LNCaP clone FGC (cell line): ENCODE data around the gene ITPR2.

ENCODE experiments used
- DNase-seq: peaks from one replicate; pipeline ENCODE4 v3.0.0-alpha.2; 2011; ENCODE audit warnings: low read depth
- H3K4me3 ChIP-seq: 2 replicates; pipeline ENCODE4 v1.5.1; 2011; ENCODE audit warnings: mild to moderate bottlenecking, low read depth, low read length, control low read depth
- CTCF ChIP-seq: IDR thresholded peaks from 2 replicates; pipeline ENCODE4 v1.5.1; 2012; ENCODE audit warnings: mild to moderate bottlenecking; ENCODE audit not compliant: control insufficient read depth, insufficient read depth; ENCODE audit errors: extremely low read depth

ITPR2 gene

DNA sequence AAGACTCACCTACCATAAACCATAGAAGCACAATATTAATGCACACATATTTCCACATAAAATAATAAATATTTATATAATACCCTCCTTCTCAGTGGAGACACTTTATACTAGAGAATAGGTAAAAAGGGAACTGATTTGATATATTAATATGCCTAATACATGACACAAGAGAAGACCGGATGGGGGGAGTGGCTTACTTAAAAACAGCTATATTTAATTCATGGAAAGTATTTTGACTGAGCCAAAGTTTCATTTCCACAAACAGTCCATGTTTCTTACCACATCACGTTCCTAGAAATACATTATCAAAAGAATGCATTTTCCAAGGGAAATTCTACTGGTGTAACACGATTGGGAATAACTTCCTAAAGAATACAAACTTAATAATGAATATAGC lies 63.4 kb downstream of the ITPR2 start:
- DNase-seq, result no peak
- TF ChIP-seq CTCF, result no peak
- H3K4me3 ChIP-seq, result no peak overlapping the region

DNA sequence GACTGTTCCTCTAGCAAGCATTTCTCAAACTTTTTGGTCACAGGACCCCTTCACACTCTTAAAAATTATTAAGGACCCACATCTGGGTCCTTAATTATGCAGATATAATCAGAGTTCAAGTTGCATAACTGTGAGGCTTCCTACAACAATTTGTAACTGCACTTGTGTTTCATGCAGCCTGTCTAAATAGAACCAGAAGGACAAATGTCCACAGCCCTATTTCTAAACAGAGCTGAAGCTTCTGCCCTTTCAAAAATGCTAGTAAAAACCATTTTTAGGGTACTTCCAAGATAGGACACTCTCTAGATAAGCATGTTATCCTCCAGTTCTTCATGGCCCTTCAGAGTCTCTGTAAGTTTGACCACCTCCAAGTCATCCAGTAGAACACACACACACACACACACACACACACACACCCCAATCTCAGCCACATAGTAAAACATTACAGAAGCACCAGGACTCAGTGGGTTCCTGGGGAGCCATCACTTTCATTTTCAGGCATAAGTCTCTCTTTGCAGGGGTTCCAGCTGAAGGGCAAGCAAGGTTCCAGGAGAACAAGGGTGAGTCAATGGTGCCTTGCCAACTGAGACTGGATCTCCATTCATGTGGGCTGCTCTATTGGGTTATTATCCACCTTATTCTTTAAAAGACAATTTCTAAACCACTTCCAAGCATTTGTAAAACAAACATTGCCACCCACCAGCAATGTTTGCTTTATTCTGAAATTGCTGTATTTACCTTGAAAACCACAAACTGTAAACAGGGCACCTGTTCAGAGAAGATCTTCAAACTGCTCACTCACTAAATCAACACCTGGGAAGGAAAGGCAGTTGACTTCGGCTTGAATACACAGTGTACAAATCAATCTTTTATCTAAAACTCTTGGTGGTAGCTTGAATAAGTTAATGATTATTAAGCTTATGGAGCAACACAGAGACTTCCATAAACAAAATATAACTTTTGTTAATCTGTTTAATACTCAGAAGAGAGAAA lies 64.1 kb downstream of the ITPR2 start:
- DNase-seq, result no peak
- H3K4me3 ChIP-seq, result no peak overlapping the region

GRCh38 chr12:26767865-26768264 lies 65.1 kb downstream of the ITPR2 start:
- TF ChIP-seq CTCF, result no peak
- no peak for DNase-seq
- no peak overlapping the region for H3K4me3 ChIP-seq

More for the DNA sequence above, 64.1 kb downstream of the ITPR2 start:
- TF ChIP-seq CTCF, result no peak

DNA sequence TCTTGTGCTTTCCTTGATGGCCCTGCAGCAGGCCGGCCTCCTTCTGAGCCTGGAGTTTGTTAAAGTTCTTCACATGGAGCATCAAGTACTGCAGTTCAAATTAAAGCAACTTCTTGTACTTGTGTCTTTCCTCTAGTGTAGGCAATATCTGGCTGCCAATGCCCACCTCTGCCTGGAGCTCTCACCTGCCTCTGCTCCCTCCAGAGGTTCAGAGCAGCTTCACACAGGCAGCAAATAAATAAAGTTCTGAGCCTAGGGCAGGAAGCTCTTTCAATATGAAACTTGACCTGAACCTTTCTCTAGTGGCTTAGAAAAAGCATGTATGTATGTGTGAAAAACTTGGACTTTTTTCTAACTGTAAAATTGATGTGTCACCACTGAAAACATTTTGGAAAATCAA lies 65.9 kb downstream of the ITPR2 start:
- no peak for DNase-seq
- TF ChIP-seq CTCF, result no peak
- H3K4me3 ChIP-seq, result no peak overlapping the region

DNA sequence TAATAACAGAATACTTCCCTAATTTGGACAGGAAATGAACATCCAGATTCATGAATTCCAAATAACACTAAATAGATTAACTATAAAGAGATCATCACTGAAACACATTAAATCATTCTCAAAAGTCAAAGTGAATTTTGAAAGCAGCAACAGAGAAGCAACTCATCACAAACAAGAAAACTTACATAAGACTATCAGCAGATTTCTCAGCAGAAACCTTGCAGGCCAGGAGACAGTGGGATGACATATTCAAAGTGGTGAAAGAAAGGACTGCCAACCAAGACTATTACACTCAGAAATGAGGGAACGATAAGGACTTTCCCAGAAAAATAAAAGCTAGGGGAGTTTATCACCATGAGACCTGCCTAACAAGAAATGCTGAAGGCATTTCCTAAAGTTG lies 70.8 kb downstream of the ITPR2 start:
- no peak for DNase-seq
- TF ChIP-seq CTCF, result no peak
- H3K4me3 ChIP-seq, result no peak overlapping the region

DNA sequence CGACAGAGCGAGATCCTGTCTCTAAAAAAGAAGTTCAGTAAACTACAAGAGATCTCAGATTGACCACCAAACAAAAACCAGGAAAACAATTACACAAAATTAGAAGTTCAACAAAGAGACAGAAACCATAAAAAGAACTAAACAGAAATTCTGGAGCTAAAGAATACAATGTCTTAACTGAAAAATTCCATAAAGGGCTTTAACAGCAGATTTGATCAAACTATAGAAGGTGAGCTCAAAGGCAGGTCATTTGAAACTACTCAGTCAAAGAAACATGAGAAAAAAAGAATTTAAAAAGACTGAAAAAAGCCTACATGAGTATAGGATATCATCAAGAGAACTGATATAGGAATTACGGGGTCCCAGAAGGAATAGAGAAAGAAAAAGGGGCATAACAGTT lies 71.2 kb downstream of the ITPR2 start:
- DNase-seq, result no peak
- no peak for TF ChIP-seq CTCF
- no peak overlapping the region for H3K4me3 ChIP-seq
